Heart left ventricle (tissue), 16 donors: Measurements from ENCODE around the gene FCN3. TPM values are rescaled to one million over a fixed set of nuclear protein-coding genes. Genes with fewer than 3 reads are reported as not detected.

ENCODE experiments used
- ATAC-seq, 4 donors: fragments of 200-7000 bp; cut with Tn5 transposase; one replicate each; pipeline ENCODE4 v1.9.1; 2020 to 2022; ENCODE audit warnings: moderate library complexity in 4 of 4, mild to moderate bottlenecking in 3 of 4, moderate number of reproducible peaks in 1 of 4
- DNase-seq, 5 donors: peaks; one replicate each; pipeline ENCODE4 v3.0.0-alpha.2; 2020
- H3K27ac ChIP-seq, 12 donors: fragments of 200-600 bp; sonication (generic) in 4 of 12; one replicate each; pipeline versions ENCODE4 v1.5.0 to v1.8.0; 2016 to 2022; ENCODE audit warnings: mild to moderate bottlenecking in 2 of 12
- H3K27me3 ChIP-seq, 9 donors: fragments of 200-600 bp; sonication (generic) in 2 of 9; one replicate each; pipeline versions ENCODE4 v1.5.1 to v1.8.0; 2016 to 2022; ENCODE audit warnings: mild to moderate bottlenecking in 3 of 9
- H3K36me3 ChIP-seq, 9 donors: fragments of 200-600 bp; sonication (generic) in 2 of 9; one replicate each; pipeline versions ENCODE4 v1.5.0 to v1.8.0; 2018 to 2022; ENCODE audit warnings: mild to moderate bottlenecking in 2 of 9
- H3K4me1 ChIP-seq, 12 donors: fragments of 200-600 bp; sonication (generic) in 4 of 12; one replicate each; pipeline versions ENCODE4 v1.5.0 to v1.8.0; 2016 to 2022; ENCODE audit warnings: mild to moderate bottlenecking in 3 of 12
- H3K4me3 ChIP-seq, 12 donors: fragments of 200-600 bp; sonication (generic) in 4 of 12; one replicate each; pipeline versions ENCODE4 v1.5.0 to v1.8.0; 2017 to 2022; ENCODE audit warnings: mild to moderate bottlenecking in 9 of 12, moderate library complexity in 4 of 12
- H3K9me3 ChIP-seq, 12 donors: fragments of 200-600 bp; sonication (generic) in 4 of 12; one replicate each; pipeline versions ENCODE4 v1.5.0 to v1.8.0; 2016 to 2022; ENCODE audit warnings: mild to moderate bottlenecking in 1 of 12
- POLR2A ChIP-seq, 2 donors: fragments of 450-650 bp; IDR thresholded peaks; one replicate each; pipeline ENCODE4 v1.6.1; 2017; ENCODE audit warnings: antibody characterized with exemption in 2 of 2, mild to moderate bottlenecking in 2 of 2, moderate library complexity in 2 of 2
- WGBS, 4 donors: extraction: QIAGEN DNeasy Blood & Tissue Kit in 2 of 4; methylation state at CpG; one replicate each; pipeline versions ENCODE4 v1.1.5 to v1.1.7; 2013 to 2018; 5-methylcytosine and 5-hydroxymethylcytosine counted together
- intact Hi-C, 10 donors: fragments of 100-400 bp; cut with DNase I; formaldehyde crosslinking; loops; one replicate each; pipeline versions ENCODE4 v1.11.1 to v1.14.2; 2022
- polyA plus RNA-seq, 2 donors: library from polyadenylated mRNA; stranded (reverse); fragments of 200-250 nt; gene quantifications; one replicate each; pipeline ENCODE4 v1.2.3, GENCODE V29; 2013
- total RNA-seq, 9 donors: library from RNA; depleted of rRNA in 2 of 9; stranded (reverse); fragments of >200 nt in 2 of 9; fragmentation: NEBNext Ultra II Directional in 3 of 9; extraction: Animal tissue kit (Norgen Biotek cat#: 25700) in 3 of 9; gene quantifications; one replicate each; pipeline versions ENCODE4 v1.1.0 to v1.2.4, GENCODE V29; 2016 to 2023
- TF ChIP-seq, protein P1 (sequence below), 12 donors: fragments of 200-600 bp; sonication (generic) in 4 of 12; IDR thresholded peaks; one replicate each; pipeline versions ENCODE4 v1.5.0 to v1.8.0; 2018 to 2022; ENCODE audit warnings: antibody characterized with exemption in 12 of 12, mild to moderate bottlenecking in 5 of 12
- donor health status: ischemic (EF 13 %, LVEDD 7.1; RV severe dilation, severe dysfunction).
- donor health status: healthy with polysubstance abuse.
- donor health status: DM: no; HTN: yes; CAD: no.
- donor health status: DM: no; HTN: no; CAD: no.
- donor health status: ischemic (EF 25% LVEDD 6.9; RV normal size, moderate dysfunction).
- donor health status: ischemic (EF 25% LVEDD 5.7; RV mildly dilated, moderate dysfunction).
- donor health status: healthy.
- donor health status: DM: yes; HTN: yes; CAD: no.
- donor health status: ischemic (EF 35%, LVEDD 5.7; RV mildly dilated, moderate dysfunction).
- donor health status: nonischemic (EF 11% LVEDD 7.7; RV severe dilation, severe dysfunction).
- donor health status: DM: yes; HTN: yes; CAD: no.
- donor health status: PGD.
- donor health status: ischemic (EF 29% LVEDD 5.4; RV normal size, mild dysfunction).
- donor health status: nonischemic (EF 23%, LVEDD 6.1; RV moderate dilation, normal function).

The FCN3 gene
- total and polyA plus RNA-seq, 11 donors: 2.4 to 141 (median 35.4) TPM

DNA sequence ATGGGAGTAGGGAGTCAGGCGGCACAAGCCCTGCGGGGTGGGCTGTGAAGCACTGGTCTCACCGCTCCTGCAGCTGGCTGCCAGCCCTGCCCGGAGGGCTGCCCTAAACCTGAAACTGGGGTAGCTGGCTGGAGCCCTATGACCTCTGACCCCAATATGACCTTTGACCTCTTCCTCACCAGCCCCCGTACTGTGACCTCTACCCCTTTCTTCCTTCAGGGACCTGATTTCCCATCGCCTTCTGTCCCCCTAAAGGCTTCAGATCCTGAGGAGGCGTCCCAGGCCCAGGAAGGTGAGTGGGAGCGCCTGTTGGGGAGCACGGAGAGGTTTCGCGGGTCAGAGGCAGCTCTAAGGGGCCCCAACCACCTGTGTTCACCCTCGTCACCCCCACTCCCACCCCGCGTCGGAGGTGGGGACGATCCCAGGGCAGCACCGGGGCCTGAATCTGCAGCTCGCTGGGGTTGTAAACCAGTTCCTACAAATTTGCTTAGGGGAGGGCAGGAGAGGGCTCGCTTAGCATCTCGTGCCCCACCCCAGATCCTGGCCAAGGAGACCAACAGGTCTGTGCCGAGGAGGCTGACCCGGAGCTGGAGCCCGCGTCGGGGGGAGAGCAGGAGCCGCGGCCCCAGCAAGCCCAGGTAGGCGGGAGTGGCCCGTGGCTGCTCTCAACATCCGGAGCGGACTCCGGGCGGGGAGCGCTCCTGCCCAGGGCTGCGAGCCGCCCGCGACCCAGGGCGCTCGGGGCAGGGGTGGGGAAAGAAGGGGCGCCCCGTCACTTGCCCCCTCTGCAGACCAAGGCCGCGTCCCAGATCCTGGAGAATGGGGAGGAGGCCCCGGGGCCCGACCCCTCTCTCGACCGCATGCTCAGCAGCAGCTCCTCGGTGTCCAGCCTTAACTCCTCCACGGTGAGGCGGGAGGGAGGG is 25.5 kb downstream of the FCN3 start:
- Histone ChIP-seq H3K36me3 (peaks cover 0 to 13% (median 10%) of the 10 kb centered on the region in 9 donors), H3K9me3 (no peaks in the 10 kb centered on the region), H3K27ac (no peak overlapping the region), H3K4me1 (peaks cover 0 to 31% (median 22%) of the 10 kb centered on the region in 12 donors), H3K4me3 (peak overlapping the region; percentile 24 to 61 (median 48)), H3K27me3 (no peaks in the 10 kb centered on the region)
- DNase-seq (peak in 1 of 5 donors; percentile 33), ATAC-seq (peak in 3 of 4 donors; percentile 26 to 29 (median 29))
- intact Hi-C loops: loop anchor here in 1 of 10 donors (2.0 kb wide), 1 partner anchor 26 kb away; the partner anchor contains the start of gene TMEM222
- TF ChIP-seq, protein P1, sequence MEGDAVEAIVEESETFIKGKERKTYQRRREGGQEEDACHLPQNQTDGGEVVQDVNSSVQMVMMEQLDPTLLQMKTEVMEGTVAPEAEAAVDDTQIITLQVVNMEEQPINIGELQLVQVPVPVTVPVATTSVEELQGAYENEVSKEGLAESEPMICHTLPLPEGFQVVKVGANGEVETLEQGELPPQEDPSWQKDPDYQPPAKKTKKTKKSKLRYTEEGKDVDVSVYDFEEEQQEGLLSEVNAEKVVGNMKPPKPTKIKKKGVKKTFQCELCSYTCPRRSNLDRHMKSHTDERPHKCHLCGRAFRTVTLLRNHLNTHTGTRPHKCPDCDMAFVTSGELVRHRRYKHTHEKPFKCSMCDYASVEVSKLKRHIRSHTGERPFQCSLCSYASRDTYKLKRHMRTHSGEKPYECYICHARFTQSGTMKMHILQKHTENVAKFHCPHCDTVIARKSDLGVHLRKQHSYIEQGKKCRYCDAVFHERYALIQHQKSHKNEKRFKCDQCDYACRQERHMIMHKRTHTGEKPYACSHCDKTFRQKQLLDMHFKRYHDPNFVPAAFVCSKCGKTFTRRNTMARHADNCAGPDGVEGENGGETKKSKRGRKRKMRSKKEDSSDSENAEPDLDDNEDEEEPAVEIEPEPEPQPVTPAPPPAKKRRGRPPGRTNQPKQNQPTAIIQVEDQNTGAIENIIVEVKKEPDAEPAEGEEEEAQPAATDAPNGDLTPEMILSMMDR (IDR thresholded peaks at IDR 0.05): no peak
- TF ChIP-seq POLR2A (IDR thresholded peaks at IDR 0.05): no peak
- 25 to 47% (median 31%) methylated on average over 23 to 51 of the region's 51 CpGs for WGBS, 4 donors

DNA sequence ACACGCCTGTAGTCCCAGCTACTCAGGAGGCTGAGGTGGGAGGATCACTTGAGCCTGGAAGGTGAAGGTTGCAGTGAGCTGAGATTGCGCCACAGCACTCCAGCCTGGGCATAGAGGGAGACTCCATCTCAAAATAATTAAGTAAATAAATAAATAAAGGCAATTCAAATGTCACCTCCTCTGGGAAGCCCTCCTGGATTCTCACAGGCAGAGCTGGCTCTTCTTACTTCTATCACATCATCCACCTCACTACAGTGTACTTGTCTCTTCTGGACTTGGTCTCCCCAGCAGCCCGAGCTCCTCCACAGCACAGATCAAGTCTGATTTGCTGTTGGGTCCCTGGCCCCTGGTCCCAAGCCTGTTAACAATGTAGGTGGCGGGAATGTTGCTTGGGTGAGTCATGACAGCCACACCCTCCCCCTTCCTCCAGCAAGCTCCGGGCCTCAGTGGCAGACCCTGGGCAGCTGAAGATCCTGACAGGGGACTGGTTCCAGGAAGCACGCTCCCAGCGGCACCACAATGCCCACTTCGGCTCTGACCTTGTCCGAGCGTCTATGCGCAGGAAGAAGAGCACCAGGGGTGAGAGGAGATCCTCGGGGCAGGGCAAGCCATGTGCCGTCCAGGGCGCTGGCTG is 27.5 kb downstream of the FCN3 start:
- intact Hi-C loops: no loop called here
- TF ChIP-seq POLR2A (IDR thresholded peaks at IDR 0.05): no peak
- TF ChIP-seq, protein P1 (IDR thresholded peaks at IDR 0.05): no peak
- Histone ChIP-seq H3K36me3 (no peaks in the 10 kb centered on the region), H3K4me1 (peaks cover 0 to 49% (median 25%) of the 10 kb centered on the region in 12 donors), H3K4me3 (no peak overlapping the region), H3K27me3 (no peaks in the 10 kb centered on the region), H3K27ac (no peak overlapping the region), H3K9me3 (no peaks in the 10 kb centered on the region)
- ATAC-seq: no peak
- DNase-seq: no peak
- WGBS, 4 donors: 83 to 90% (median 87%) methylated on average over 6 to 14 of the region's 14 CpGs

DNA sequence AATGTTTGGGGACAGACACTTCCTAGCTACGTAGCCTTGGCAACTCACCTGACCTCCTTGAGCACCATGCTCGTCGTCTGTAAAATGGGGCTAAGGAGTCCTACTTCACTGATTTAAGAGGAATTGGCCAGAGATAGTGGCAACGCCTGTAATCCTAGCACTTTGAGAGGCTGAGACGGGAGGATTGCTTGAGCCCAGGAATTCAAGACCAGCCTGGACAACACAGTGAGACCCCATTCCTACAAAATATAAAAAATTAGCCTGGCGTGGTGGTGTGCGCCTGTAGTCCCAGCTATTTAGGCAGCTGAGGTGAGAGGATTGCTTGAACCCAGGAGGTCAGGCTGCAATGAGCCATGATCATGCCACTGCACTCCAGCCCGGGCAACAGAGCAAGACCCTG is 28.3 kb downstream of the FCN3 start:
- Histone ChIP-seq H3K27ac (no peak overlapping the region), H3K4me3 (no peak overlapping the region), H3K27me3 (no peaks in the 10 kb centered on the region), H3K36me3 (no peaks in the 10 kb centered on the region), H3K9me3 (no peaks in the 10 kb centered on the region), H3K4me1 (peaks cover 0 to 54% (median 25%) of the 10 kb centered on the region in 12 donors)
- ATAC-seq (no peak), DNase-seq (no peak)
- WGBS, 4 donors: 93 to 96% (median 94%) methylated on average over 8 of the region's 8 CpGs
- no peak for TF ChIP-seq POLR2A (IDR thresholded peaks at IDR 0.05)
- TF ChIP-seq, protein P1 (IDR thresholded peaks at IDR 0.05): no peak
- intact Hi-C loops: no loop called here

DNA sequence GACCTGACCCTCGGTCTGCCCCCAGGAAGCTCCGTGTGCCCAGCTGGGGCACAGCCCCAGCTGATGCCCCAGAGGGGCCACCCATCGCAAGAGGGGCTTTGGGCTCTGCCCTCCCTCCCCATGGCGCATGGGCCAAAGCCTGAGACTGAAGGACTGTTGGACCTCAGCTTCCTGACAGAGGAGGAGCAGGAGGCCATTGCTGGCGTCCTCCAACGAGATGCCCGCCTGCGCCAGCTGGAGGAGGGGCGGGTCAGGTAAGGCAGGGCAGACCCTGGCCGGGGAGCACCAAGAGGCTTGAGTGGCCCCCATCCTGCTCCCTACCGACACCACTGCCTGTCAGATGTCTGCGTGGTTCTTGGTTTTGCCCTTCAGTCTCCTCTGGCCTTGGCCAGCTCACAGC is 29.4 kb downstream of the FCN3 start:
- no peak for ATAC-seq
- Histone ChIP-seq H3K4me3 (no peak overlapping the region), H3K4me1 (peaks cover 0 to 48% (median 14%) of the 10 kb centered on the region in 12 donors), H3K27ac (no peak overlapping the region), H3K9me3 (no peaks in the 10 kb centered on the region), H3K36me3 (no peaks in the 10 kb centered on the region), H3K27me3 (no peaks in the 10 kb centered on the region)
- no peak for DNase-seq
- WGBS, 4 donors: 90 to 93% (median 92%) methylated on average over 12 of the region's 12 CpGs
- TF ChIP-seq, protein P1 (IDR thresholded peaks at IDR 0.05): no peak
- no peak for TF ChIP-seq POLR2A (IDR thresholded peaks at IDR 0.05)
- intact Hi-C loops: no loop called here
